Ishikawa (cell line): ENCODE measurements around the gene PARD3B.

Experiments
- CEBPB ChIP-seq: IDR thresholded peaks from 2 replicates; pipeline ENCODE4 v1.6.1; 2012
- CREB1 ChIP-seq: IDR thresholded peaks from 2 replicates; pipeline ENCODE4 v1.6.1; 2012; ENCODE audit warnings: low read depth
- EGR1 ChIP-seq: IDR thresholded peaks from 2 replicates; pipeline ENCODE4 v1.6.1; 2012
- EP300 ChIP-seq: IDR thresholded peaks from 2 replicates; pipeline ENCODE4 v1.6.1; 2012; ENCODE audit warnings: borderline replicate concordance
- FOXM1 ChIP-seq: IDR thresholded peaks from 2 replicates; pipeline ENCODE4 v1.6.1; 2012; ENCODE audit warnings: low read depth, borderline replicate concordance
- MAX ChIP-seq: IDR thresholded peaks from 2 replicates; pipeline ENCODE4 v1.6.1; 2012
- NFIC ChIP-seq: IDR thresholded peaks from 2 replicates; pipeline ENCODE4 v1.6.1; 2012
- RAD21 ChIP-seq: IDR thresholded peaks from 2 replicates; pipeline ENCODE4 v1.6.1; 2012; ENCODE audit warnings: low read depth
- REST ChIP-seq: IDR thresholded peaks from 2 replicates; pipeline ENCODE4 v1.6.1; 2012; ENCODE audit warnings: low read depth, mild to moderate bottlenecking
- TAF1 ChIP-seq: IDR thresholded peaks from 2 replicates; pipeline ENCODE4 v1.6.1; 2012; ENCODE audit warnings: low read depth, mild to moderate bottlenecking
- TCF12 ChIP-seq: IDR thresholded peaks from 2 replicates; pipeline ENCODE4 v1.6.1; 2012; ENCODE audit warnings: low read depth
- TEAD4 ChIP-seq: IDR thresholded peaks from 2 replicates; pipeline ENCODE4 v1.6.1; 2012
- USF1 ChIP-seq: IDR thresholded peaks from 2 replicates; pipeline ENCODE4 v1.6.1; 2012
- YY1 ChIP-seq: IDR thresholded peaks from 2 replicates; pipeline ENCODE4 v1.6.1; 2012; ENCODE audit warnings: low read depth
- ZBTB7A ChIP-seq: IDR thresholded peaks from 2 replicates; pipeline ENCODE4 v1.6.1; 2012; ENCODE audit warnings: low read depth

Gene PARD3B

GRCh38 chr2:205571360-205571959, 1026.2 kb downstream of the PARD3B start:
- TF ChIP-seq TAF1 (no peak), TEAD4 (no peak), USF1 (no peak), YY1 (no peak), RAD21 (no peak), CEBPB (no peak), REST (no peak)

- TF ChIP-seq CREB1 (no peak), EGR1 (no peak), MAX (no peak), TAF1 (no peak), ZBTB7A (no peak), TCF12 (no peak), USF1 (no peak), RAD21 (no peak), YY1 (no peak), FOXM1 (no peak), EP300 (no peak), REST (no peak), TEAD4 (no peak), NFIC (no peak), CEBPB (no peak)
Measured at GRCh38 chr2:205574001-205574400, 1028.7 kb downstream of the PARD3B start.

GRCh38 chr2:205579335-205579734, 1034.1 kb downstream of the PARD3B start:
- TF ChIP-seq MAX (no peak), REST (no peak), CREB1 (no peak)

GRCh38 chr2:205580212-205580987, 1035.1 kb downstream of the PARD3B start:
- no peak for TF ChIP-seq YY1
- TF ChIP-seq TAF1, result no peak
- TF ChIP-seq FOXM1, result no peak
- no peak for TF ChIP-seq NFIC
- no peak for TF ChIP-seq TEAD4
- no peak for TF ChIP-seq REST
- no peak for TF ChIP-seq ZBTB7A
- no peak for TF ChIP-seq EGR1
- no peak for TF ChIP-seq CREB1
- TF ChIP-seq RAD21, result no peak
- no peak for TF ChIP-seq MAX
- no peak for TF ChIP-seq CEBPB
